HCT116 (cell line): ENCODE results near the gene CELF2. TPM values are rescaled to one million over a fixed set of nuclear protein-coding genes. Genes with fewer than 3 reads are reported as not detected.

Experiments
- ATAC-seq: fragments of 200-7000 bp; cut with Tn5 transposase; 2 replicates; pipeline ENCODE4 v1.9.1; 2020; ENCODE audit warnings: mild to moderate bottlenecking, moderate library complexity
- BruUV-seq: library from RNA; stranded (reverse); fragments of 400-500 nt; replicated peaks from 2 replicates; lab custom pipeline; 2021; lab: Mats Ljungman, UMichigan
- CTCF ChIA-PET: fragments of 300-600 bp; sonication (Branson Sonifier 250); formaldehyde crosslinking; loops from one replicate; lab custom pipeline; 2021; ENCODE audit warnings: antibody characterized with exemption; lab: Charles Lee
- POLR2A ChIA-PET: fragments of 300-600, 350-600 bp; sonication (Branson Sonifier 250); formaldehyde crosslinking; loops from one replicate; lab custom pipeline; 2021; ENCODE audit warnings: antibody characterized with exemption; lab: Charles Lee
- RAD21 ChIA-PET, 2 experiments: fragments of 300-600 bp; sonication (Branson Sonifier 250); formaldehyde crosslinking; loops; one replicate each; lab custom pipeline; 2023; ENCODE audit warnings: low total read pairs in 2 of 2; ENCODE audit not compliant: uncharacterized antibody in 2 of 2, unreplicated experiment in 2 of 2, low non-redundant PET in 1 of 2; lab: Charles Lee
- DNase-seq: peaks from one replicate; pipeline ENCODE4 v3.0.0-alpha.2; 2010; ENCODE audit warnings: low read depth, low spot score
- H2AFZ ChIP-seq: fragments of 200-600 bp; shearing (Covaris generic), sonication (generic); 2 replicates; pipeline ENCODE4 v1.6.1; 2017; ENCODE audit warnings: low read depth, mixed run types, mixed read lengths, antibody characterized with exemption, low read length; ENCODE audit not compliant: poor library complexity, severe bottlenecking
- H3K27ac ChIP-seq: 2 replicates; pipeline ENCODE4 v1.5.1; 2012; ENCODE audit warnings: low read depth, low read length
- H3K27me3 ChIP-seq: fragments of 200-600 bp; sonication (generic); 2 replicates; pipeline ENCODE4 v1.6.1; 2016; ENCODE audit warnings: mixed run types, low read length, mixed read lengths; ENCODE audit not compliant: insufficient read depth
- H3K36me3 ChIP-seq, 2 experiments: fragments of 200-500 bp in 1 of 2; fragments of 200-600 bp in 1 of 2; sonication (Bioruptor generic) in 1 of 2; sonication (generic) in 1 of 2; 2 replicates each; pipeline versions ENCODE4 v1.5.1 to v1.6.1; 2014 to 2016; ENCODE audit warnings: low read length in 2 of 2, inconsistent platforms in 1 of 2, mixed read lengths in 1 of 2, mixed run types in 1 of 2; ENCODE audit not compliant: insufficient read depth in 2 of 2, control insufficient read depth in 1 of 2
- H3K4me1 ChIP-seq, 2 experiments: fragments of 200-600 bp in 1 of 2; sonication (generic) in 1 of 2; 2 replicates each; pipeline versions ENCODE4 v1.5.1 to v1.6.1; 2012 to 2017; ENCODE audit warnings: low read length in 2 of 2, inconsistent platforms in 1 of 2, mild to moderate bottlenecking in 1 of 2, mixed read lengths in 1 of 2, mixed run types in 1 of 2, moderate library complexity in 1 of 2; ENCODE audit not compliant: insufficient read depth in 2 of 2, control insufficient read depth in 1 of 2
- H3K4me2 ChIP-seq: fragments of 200-600 bp; sonication (generic); 2 replicates; pipeline ENCODE4 v1.6.1; 2017; ENCODE audit warnings: mixed run types, low read length, mixed read lengths
- H3K4me3 ChIP-seq, 2 experiments: fragments of 200-600 bp in 1 of 2; sonication (generic) in 1 of 2; replicated peaks in 1 of 2; 2 replicates each; pipeline ENCODE4 v1.5.1; 2011 to 2016; ENCODE audit warnings: low read length in 2 of 2, control low read depth in 1 of 2, low read depth in 1 of 2, mild to moderate bottlenecking in 1 of 2, mixed read lengths in 1 of 2, mixed run types in 1 of 2
- H3K79me2 ChIP-seq: fragments of 200-600 bp; sonication (generic); 2 replicates; pipeline ENCODE4 v1.6.1; 2017; ENCODE audit warnings: mild to moderate bottlenecking, mixed run types, low read length, moderate library complexity, mixed read lengths; ENCODE audit not compliant: insufficient read depth
- H3K9ac ChIP-seq: fragments of 200-600 bp; sonication (generic); 2 replicates; pipeline ENCODE4 v1.6.1; 2016; ENCODE audit warnings: low read length, mixed read lengths
- H3K9me2 ChIP-seq: fragments of 200-600 bp; sonication (generic), shearing (Covaris generic); 2 replicates; pipeline ENCODE4 v1.6.1; 2017; ENCODE audit warnings: mixed run types, mild to moderate bottlenecking, moderate library complexity; ENCODE audit not compliant: insufficient read depth
- H3K9me3 ChIP-seq, 2 experiments: fragments of 200-500 bp in 1 of 2; fragments of 200-600 bp in 1 of 2; sonication (Bioruptor generic) in 1 of 2; sonication (generic) in 1 of 2; 2 replicates each; pipeline ENCODE4 v1.6.1; 2014 to 2017; ENCODE audit warnings: low read length in 2 of 2, mixed read lengths in 2 of 2, inconsistent platforms in 1 of 2, low read depth in 1 of 2, mild to moderate bottlenecking in 1 of 2, mixed run types in 1 of 2, moderate library complexity in 1 of 2; ENCODE audit not compliant: control insufficient read depth in 1 of 2, insufficient read depth in 1 of 2
- H4K20me1 ChIP-seq: fragments of 200-600 bp; sonication (generic), shearing (Covaris generic); 2 replicates; pipeline ENCODE4 v1.6.1; 2017; ENCODE audit warnings: mixed run types, mild to moderate bottlenecking, moderate library complexity; ENCODE audit not compliant: insufficient read depth
- ATF3 ChIP-seq: IDR thresholded peaks from 2 replicates; pipeline ENCODE4 v1.6.1; 2012
- CTCF ChIP-seq, 3 experiments: fragments of 200-600 bp in 1 of 3; sonication (generic) in 1 of 3; IDR thresholded peaks in 2 of 3; conservative IDR thresholded peaks in 1 of 3; 2 replicates each; pipeline ENCODE4 v1.5.1; 2012 to 2017; ENCODE audit warnings: low read depth in 2 of 3, low read length in 2 of 3, antibody characterized with exemption in 1 of 3, borderline replicate concordance in 1 of 3, control low read depth in 1 of 3, mild to moderate bottlenecking in 1 of 3, mixed read lengths in 1 of 3, mixed run types in 1 of 3, moderate library complexity in 1 of 3; ENCODE audit not compliant: insufficient read depth in 1 of 3
- ELF1 ChIP-seq: IDR thresholded peaks from 2 replicates; pipeline ENCODE4 v1.6.1; 2012; ENCODE audit warnings: low read depth, borderline replicate concordance
- FOSL1 ChIP-seq: IDR thresholded peaks from 2 replicates; pipeline ENCODE4 v1.6.1; 2012; ENCODE audit warnings: low read depth
- JUND ChIP-seq: IDR thresholded peaks from 2 replicates; pipeline ENCODE4 v1.6.1; 2012
- MAX ChIP-seq: IDR thresholded peaks from 2 replicates; pipeline ENCODE4 v1.6.1; 2012
- POLR2AphosphoS5 ChIP-seq: IDR thresholded peaks from 2 replicates; pipeline ENCODE4 v1.6.1; 2011; ENCODE audit warnings: mild to moderate bottlenecking, low read depth, low read length, moderate library complexity
- SRF ChIP-seq: IDR thresholded peaks from 2 replicates; pipeline ENCODE4 v1.6.1; 2012; ENCODE audit warnings: low read depth
- YY1 ChIP-seq: IDR thresholded peaks from 2 replicates; pipeline ENCODE4 v1.6.1; 2011; ENCODE audit warnings: low read length, low read depth, moderate library complexity, mild to moderate bottlenecking; ENCODE audit not compliant: insufficient replicate concordance; ENCODE audit errors: extremely low read depth
- ZBTB33 ChIP-seq: IDR thresholded peaks from 2 replicates; pipeline ENCODE4 v1.6.1; 2011; ENCODE audit warnings: mild to moderate bottlenecking, low read length, moderate library complexity; ENCODE audit not compliant: insufficient replicate concordance; ENCODE audit errors: extremely low read depth
- intact Hi-C: fragments of 100-400 bp; cut with micrococcal nuclease; formaldehyde crosslinking; loops from 2 replicates; pipeline ENCODE4 v1.10.0; 2022
- total RNA-seq: library from RNA; stranded (reverse); gene quantifications from one replicate; pipeline ENCODE4 v1.2.1, GENCODE V29; 2021; ENCODE audit not compliant: unreplicated experiment

CELF2 gene
- total RNA-seq, 1 experiment from 2014 or later, result 0.66 TPM

- no TSS peak for BruUV-seq
- POLR2A ChIA-PET, result no interaction called here
- Histone ChIP-seq H3K4me1 (no peaks in the 10 kb centered on the region), H3K36me3 (no peaks in the 10 kb centered on the region), H3K9me2 (no peaks in the 10 kb centered on the region), H3K27ac (no peak overlapping the region), H3K79me2 (no peaks in the 10 kb centered on the region), H3K9ac (no peak overlapping the region), H4K20me1 (no peaks in the 10 kb centered on the region), H3K9me3 (no peaks in the 10 kb centered on the region), H3K4me2 (no peak overlapping the region), H3K27me3 (peaks cover 30% of the 10 kb centered on the region), H3K4me3 (no peak overlapping the region), H2AFZ (no peak overlapping the region)
- ATAC-seq (no peak), DNase-seq (no peak)
- CTCF ChIA-PET, result no interaction called here
- no peak for TF ChIP-seq YY1
- TF ChIP-seq ELF1, result no peak
- TF ChIP-seq CTCF (IDR thresholded peaks at IDR 0.05 in 2 of 3, conservative IDR thresholded peaks at IDR 0.05 in 1 of 3; ENCODE audit: borderline replicate concordance in 1 of 3, insufficient read depth in 1 of 3, low read depth in 2 of 3, low read length in 2 of 3), result no peak
- no peak for TF ChIP-seq JUND
- TF ChIP-seq ATF3, result no peak
- TF ChIP-seq ZBTB33, result no peak
- TF ChIP-seq MAX, result no peak
- no peak for TF ChIP-seq SRF
- no peak for TF ChIP-seq FOSL1
- TF ChIP-seq POLR2AphosphoS5, result no peak
- RAD21 ChIA-PET, result no interaction called here
- intact Hi-C loops, result no loop called here
Measured at GRCh38 chr10:11336722-11337162, 319.1 kb downstream of the CELF2 start.
